ENCODE measurements around the gene PHLPP1.

Gene PHLPP1

DNA sequence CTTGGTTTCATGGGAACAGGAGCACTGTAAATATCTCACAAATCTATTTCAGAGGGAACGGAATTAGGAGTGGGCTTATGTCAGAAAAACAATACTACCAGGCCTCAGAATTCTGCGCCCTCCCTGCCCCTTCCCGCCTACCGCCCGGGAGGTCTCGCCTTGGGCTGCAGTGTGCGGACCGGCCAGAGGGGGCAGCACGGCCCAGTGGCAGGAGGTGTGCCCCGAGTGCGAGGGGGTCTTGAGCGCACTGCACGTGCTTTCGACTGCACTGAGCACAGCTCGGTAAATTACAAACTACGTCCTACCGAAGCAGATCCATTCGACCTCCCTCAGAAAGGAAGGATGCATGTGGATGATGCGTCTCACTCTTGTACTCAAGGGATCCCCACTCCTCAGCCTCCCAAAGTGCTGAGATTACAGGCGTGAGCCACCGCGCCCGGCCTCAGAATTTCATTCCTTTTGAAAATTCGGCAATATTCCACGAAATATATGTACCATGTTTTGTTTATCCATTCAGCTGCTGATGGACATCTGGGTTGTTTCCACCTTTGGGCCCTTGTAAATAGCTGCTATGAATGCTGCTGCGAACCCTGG is 307.2 kb downstream of the PHLPP1 start:
- ChIA-PET CTCF (interaction anchor here (0.9 to 9.1 kb wide), 4 partner anchors 9 to 413 kb away, joined by 3 to 184 read pairs (median 4); no protein-coding TSS in a partner anchor), POLR2A (no interaction called here)
- H3K4me3 ChIP-seq (ENCODE audit: low read depth, low read length): no peak overlapping the region
- TF ChIP-seq, protein P1, sequence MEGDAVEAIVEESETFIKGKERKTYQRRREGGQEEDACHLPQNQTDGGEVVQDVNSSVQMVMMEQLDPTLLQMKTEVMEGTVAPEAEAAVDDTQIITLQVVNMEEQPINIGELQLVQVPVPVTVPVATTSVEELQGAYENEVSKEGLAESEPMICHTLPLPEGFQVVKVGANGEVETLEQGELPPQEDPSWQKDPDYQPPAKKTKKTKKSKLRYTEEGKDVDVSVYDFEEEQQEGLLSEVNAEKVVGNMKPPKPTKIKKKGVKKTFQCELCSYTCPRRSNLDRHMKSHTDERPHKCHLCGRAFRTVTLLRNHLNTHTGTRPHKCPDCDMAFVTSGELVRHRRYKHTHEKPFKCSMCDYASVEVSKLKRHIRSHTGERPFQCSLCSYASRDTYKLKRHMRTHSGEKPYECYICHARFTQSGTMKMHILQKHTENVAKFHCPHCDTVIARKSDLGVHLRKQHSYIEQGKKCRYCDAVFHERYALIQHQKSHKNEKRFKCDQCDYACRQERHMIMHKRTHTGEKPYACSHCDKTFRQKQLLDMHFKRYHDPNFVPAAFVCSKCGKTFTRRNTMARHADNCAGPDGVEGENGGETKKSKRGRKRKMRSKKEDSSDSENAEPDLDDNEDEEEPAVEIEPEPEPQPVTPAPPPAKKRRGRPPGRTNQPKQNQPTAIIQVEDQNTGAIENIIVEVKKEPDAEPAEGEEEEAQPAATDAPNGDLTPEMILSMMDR (IDR thresholded peaks at IDR 0.05; ENCODE audit: insufficient read depth, low read length, missing control alignments): peak; percentile 47
- no peak for DNase-seq (ENCODE audit: low read depth, low spot score)

DNA sequence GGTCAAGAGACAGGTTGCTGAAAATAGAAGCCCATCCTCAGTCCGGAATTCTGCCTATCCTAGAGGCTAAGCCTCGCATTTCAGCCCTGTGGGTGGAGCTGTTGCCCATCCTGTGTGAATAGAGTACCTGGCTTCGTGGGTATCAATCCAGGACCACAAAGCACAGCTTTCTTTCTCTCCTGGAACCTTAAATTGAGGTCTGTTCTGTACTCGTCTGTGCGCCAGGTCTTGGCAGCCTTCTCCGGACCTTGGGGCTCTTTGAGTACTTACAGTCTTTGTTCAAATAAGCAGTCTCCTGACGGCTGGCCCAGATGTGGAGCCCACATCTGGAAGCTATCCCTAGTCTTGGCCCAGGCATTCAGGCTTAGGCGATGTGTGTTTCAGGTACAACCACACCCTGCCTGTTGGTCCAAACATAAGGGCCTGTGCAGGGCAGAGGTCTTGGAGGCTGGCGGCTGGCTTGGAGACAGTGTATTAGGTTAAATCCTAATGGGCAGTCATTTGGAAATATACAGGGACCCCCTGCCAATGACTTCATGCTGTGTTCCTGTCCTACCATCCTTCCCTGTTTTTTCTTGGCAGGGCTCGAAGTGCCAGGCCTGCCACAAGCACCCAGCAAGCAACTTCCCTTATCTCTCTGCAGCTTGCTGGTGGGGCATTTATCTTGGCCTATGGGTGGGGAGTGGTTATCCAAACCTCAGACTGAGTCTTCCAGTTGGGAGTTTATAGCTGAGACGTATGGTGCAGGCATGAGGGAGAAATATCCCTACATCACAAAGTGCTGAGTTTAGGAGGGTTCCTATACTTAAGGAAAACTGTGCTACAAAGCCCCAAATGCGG is 310.1 kb downstream of the PHLPP1 start:
- H3K4me3 ChIP-seq (ENCODE audit: low read depth, low read length): no peak overlapping the region
- TF ChIP-seq, protein P1 (IDR thresholded peaks at IDR 0.05; ENCODE audit: insufficient read depth, low read length, missing control alignments): no peak
- no peak for DNase-seq (ENCODE audit: low read depth, low spot score)
- ChIA-PET POLR2A (no interaction called here), CTCF (interaction anchor here (0.5 to 3.7 kb wide), 5 partner anchors 8 to 600 kb away, joined by 3 to 21 read pairs (median 3); no protein-coding TSS in a partner anchor)

DNA sequence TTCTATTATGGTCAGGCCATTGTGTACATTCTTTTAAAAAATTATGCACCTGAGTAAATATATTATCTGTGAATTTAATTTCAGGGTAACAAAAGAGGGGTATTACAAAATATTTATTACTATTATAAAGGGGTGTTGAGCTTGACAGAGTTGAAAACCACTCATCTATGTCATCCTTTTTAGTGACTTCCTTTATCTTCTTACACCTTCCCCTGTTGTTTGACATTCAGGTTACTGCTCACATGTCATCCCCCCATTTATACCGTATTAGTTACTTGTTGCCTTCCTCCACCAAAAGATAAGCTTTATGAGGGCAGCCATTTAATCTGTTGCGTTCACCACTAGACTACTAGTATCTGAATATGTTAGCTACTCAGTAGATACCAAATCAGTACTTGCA is 313.0 kb downstream of the PHLPP1 start:
- ChIA-PET POLR2A (no interaction called here), CTCF (interaction anchor here (1.2 to 3.7 kb wide), 3 partner anchors 9 to 444 kb away, joined by 3 to 21 read pairs (median 3); no protein-coding TSS in a partner anchor)
- no peak for DNase-seq (ENCODE audit: low read depth, low spot score)
- H3K4me3 ChIP-seq (ENCODE audit: low read depth, low read length): no peak overlapping the region
- TF ChIP-seq, protein P1 (IDR thresholded peaks at IDR 0.05; ENCODE audit: insufficient read depth, low read length, missing control alignments): no peak

All from AG04449 (cell line).